HCT116 (cell line): ENCODE measurements around the gene ACVRL1. TPM values are rescaled to one million over a fixed set of nuclear protein-coding genes. Genes with fewer than 3 reads are reported as not detected.

Source experiments
- ATAC-seq: fragments of 200-7000 bp; cut with Tn5 transposase; 2 replicates; pipeline ENCODE4 v1.9.1; 2020; ENCODE audit warnings: mild to moderate bottlenecking, moderate library complexity
- BruUV-seq: library from RNA; stranded (reverse); fragments of 400-500 nt; replicated peaks from 2 replicates; lab custom pipeline; 2021; lab: Mats Ljungman, UMichigan
- CTCF ChIA-PET: fragments of 300-600 bp; sonication (Branson Sonifier 250); formaldehyde crosslinking; loops from one replicate; lab custom pipeline; 2021; ENCODE audit warnings: antibody characterized with exemption; lab: Charles Lee
- POLR2A ChIA-PET: fragments of 300-600, 350-600 bp; sonication (Branson Sonifier 250); formaldehyde crosslinking; loops from one replicate; lab custom pipeline; 2021; ENCODE audit warnings: antibody characterized with exemption; lab: Charles Lee
- RAD21 ChIA-PET, 2 experiments: fragments of 300-600 bp; sonication (Branson Sonifier 250); formaldehyde crosslinking; loops; one replicate each; lab custom pipeline; 2023; ENCODE audit warnings: low total read pairs in 2 of 2; ENCODE audit not compliant: uncharacterized antibody in 2 of 2, unreplicated experiment in 2 of 2, low non-redundant PET in 1 of 2; lab: Charles Lee
- DNase-seq: peaks from one replicate; pipeline ENCODE4 v3.0.0-alpha.2; 2010; ENCODE audit warnings: low read depth, low spot score
- H2AFZ ChIP-seq: fragments of 200-600 bp; shearing (Covaris generic), sonication (generic); 2 replicates; pipeline ENCODE4 v1.6.1; 2017; ENCODE audit warnings: low read depth, mixed run types, mixed read lengths, antibody characterized with exemption, low read length; ENCODE audit not compliant: poor library complexity, severe bottlenecking
- H3K27ac ChIP-seq: 2 replicates; pipeline ENCODE4 v1.5.1; 2012; ENCODE audit warnings: low read depth, low read length
- H3K27me3 ChIP-seq: fragments of 200-600 bp; sonication (generic); 2 replicates; pipeline ENCODE4 v1.6.1; 2016; ENCODE audit warnings: mixed run types, low read length, mixed read lengths; ENCODE audit not compliant: insufficient read depth
- H3K36me3 ChIP-seq, 2 experiments: fragments of 200-500 bp in 1 of 2; fragments of 200-600 bp in 1 of 2; sonication (Bioruptor generic) in 1 of 2; sonication (generic) in 1 of 2; 2 replicates each; pipeline versions ENCODE4 v1.5.1 to v1.6.1; 2014 to 2016; ENCODE audit warnings: low read length in 2 of 2, inconsistent platforms in 1 of 2, mixed read lengths in 1 of 2, mixed run types in 1 of 2; ENCODE audit not compliant: insufficient read depth in 2 of 2, control insufficient read depth in 1 of 2
- H3K4me1 ChIP-seq, 2 experiments: fragments of 200-600 bp in 1 of 2; sonication (generic) in 1 of 2; 2 replicates each; pipeline versions ENCODE4 v1.5.1 to v1.6.1; 2012 to 2017; ENCODE audit warnings: low read length in 2 of 2, inconsistent platforms in 1 of 2, mild to moderate bottlenecking in 1 of 2, mixed read lengths in 1 of 2, mixed run types in 1 of 2, moderate library complexity in 1 of 2; ENCODE audit not compliant: insufficient read depth in 2 of 2, control insufficient read depth in 1 of 2
- H3K4me2 ChIP-seq: fragments of 200-600 bp; sonication (generic); 2 replicates; pipeline ENCODE4 v1.6.1; 2017; ENCODE audit warnings: mixed run types, low read length, mixed read lengths
- H3K4me3 ChIP-seq, 2 experiments: fragments of 200-600 bp in 1 of 2; sonication (generic) in 1 of 2; replicated peaks in 1 of 2; 2 replicates each; pipeline ENCODE4 v1.5.1; 2011 to 2016; ENCODE audit warnings: low read length in 2 of 2, control low read depth in 1 of 2, low read depth in 1 of 2, mild to moderate bottlenecking in 1 of 2, mixed read lengths in 1 of 2, mixed run types in 1 of 2
- H3K79me2 ChIP-seq: fragments of 200-600 bp; sonication (generic); 2 replicates; pipeline ENCODE4 v1.6.1; 2017; ENCODE audit warnings: mild to moderate bottlenecking, mixed run types, low read length, moderate library complexity, mixed read lengths; ENCODE audit not compliant: insufficient read depth
- H3K9ac ChIP-seq: fragments of 200-600 bp; sonication (generic); 2 replicates; pipeline ENCODE4 v1.6.1; 2016; ENCODE audit warnings: low read length, mixed read lengths
- H3K9me2 ChIP-seq: fragments of 200-600 bp; sonication (generic), shearing (Covaris generic); 2 replicates; pipeline ENCODE4 v1.6.1; 2017; ENCODE audit warnings: mixed run types, mild to moderate bottlenecking, moderate library complexity; ENCODE audit not compliant: insufficient read depth
- H3K9me3 ChIP-seq, 2 experiments: fragments of 200-500 bp in 1 of 2; fragments of 200-600 bp in 1 of 2; sonication (Bioruptor generic) in 1 of 2; sonication (generic) in 1 of 2; 2 replicates each; pipeline ENCODE4 v1.6.1; 2014 to 2017; ENCODE audit warnings: low read length in 2 of 2, mixed read lengths in 2 of 2, inconsistent platforms in 1 of 2, low read depth in 1 of 2, mild to moderate bottlenecking in 1 of 2, mixed run types in 1 of 2, moderate library complexity in 1 of 2; ENCODE audit not compliant: control insufficient read depth in 1 of 2, insufficient read depth in 1 of 2
- H4K20me1 ChIP-seq: fragments of 200-600 bp; sonication (generic), shearing (Covaris generic); 2 replicates; pipeline ENCODE4 v1.6.1; 2017; ENCODE audit warnings: mixed run types, mild to moderate bottlenecking, moderate library complexity; ENCODE audit not compliant: insufficient read depth
- CEBPB ChIP-seq: IDR thresholded peaks from 2 replicates; pipeline ENCODE4 v1.6.1; 2012; ENCODE audit warnings: low read depth
- EGR1 ChIP-seq: IDR thresholded peaks from 2 replicates; pipeline ENCODE4 v1.6.1; 2012; ENCODE audit warnings: low read depth
- POLR2A ChIP-seq: IDR thresholded peaks from 2 replicates; pipeline ENCODE4 v1.7.0; 2011; ENCODE audit warnings: borderline replicate concordance; ENCODE audit not compliant: insufficient read depth, insufficient read length; ENCODE audit errors: extremely low read depth
- RAD21 ChIP-seq: IDR thresholded peaks from 2 replicates; pipeline ENCODE4 v1.6.1; 2012; ENCODE audit warnings: low read depth, mild to moderate bottlenecking
- SIN3A ChIP-seq: IDR thresholded peaks from 2 replicates; pipeline ENCODE4 v1.6.1; 2012; ENCODE audit warnings: low read depth
- SP1 ChIP-seq: IDR thresholded peaks from 2 replicates; pipeline ENCODE4 v1.6.1; 2012; ENCODE audit warnings: low read depth
- SRF ChIP-seq: IDR thresholded peaks from 2 replicates; pipeline ENCODE4 v1.6.1; 2012; ENCODE audit warnings: low read depth
- ZFX ChIP-seq: fragments of 450-650 bp; IDR thresholded peaks from 2 replicates; pipeline ENCODE4 v1.6.1; 2017
- intact Hi-C: fragments of 100-400 bp; cut with micrococcal nuclease; formaldehyde crosslinking; loops from 2 replicates; pipeline ENCODE4 v1.10.0; 2022
- total RNA-seq: library from RNA; stranded (reverse); gene quantifications from one replicate; pipeline ENCODE4 v1.2.1, GENCODE V29; 2021; ENCODE audit not compliant: unreplicated experiment
- TF ChIP-seq, protein P1 (sequence below), 3 experiments: fragments of 200-600 bp in 1 of 3; sonication (generic) in 1 of 3; IDR thresholded peaks in 2 of 3; conservative IDR thresholded peaks in 1 of 3; 2 replicates each; pipeline ENCODE4 v1.5.1; 2012 to 2017; ENCODE audit warnings: low read depth in 2 of 3, low read length in 2 of 3, antibody characterized with exemption in 1 of 3, borderline replicate concordance in 1 of 3, control low read depth in 1 of 3, mild to moderate bottlenecking in 1 of 3, mixed read lengths in 1 of 3, mixed run types in 1 of 3, moderate library complexity in 1 of 3; ENCODE audit not compliant: insufficient read depth in 1 of 3

Gene ACVRL1
- total RNA-seq, 1 experiment from 2014 or later = 2.5 TPM

DNA sequence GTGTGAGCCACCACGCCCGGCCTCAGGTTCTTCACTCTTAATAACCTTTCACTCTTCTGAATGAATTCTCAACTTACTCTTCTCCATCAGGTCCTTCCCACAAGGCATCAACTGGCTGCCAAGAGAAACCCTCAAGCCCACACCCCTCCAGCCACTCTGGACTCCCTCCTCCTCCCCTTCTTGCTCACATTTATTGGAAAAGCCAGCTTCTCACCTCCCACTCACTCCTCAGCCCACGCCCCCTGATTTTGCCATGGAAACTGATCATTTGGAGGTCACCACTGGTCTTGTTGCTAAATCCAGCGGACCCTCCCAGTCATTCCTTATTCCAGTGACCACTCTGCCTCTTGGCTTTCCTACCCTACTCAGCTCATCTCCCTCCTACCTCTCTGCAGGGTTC, 26.8 kb downstream of the ACVRL1 start:
- no peaks in the 10 kb centered on the region for H3K27me3 ChIP-seq
- no peaks in the 10 kb centered on the region for H4K20me1 ChIP-seq
- ChIA-PET RAD21 (no interaction called here), CTCF (interaction anchor here (1.9 kb wide), 1 partner anchor 11 kb away, joined by 9 read pairs; no protein-coding TSS in a partner anchor), POLR2A (no interaction called here)
- DNase-seq (no peak), ATAC-seq (no peak)
- no peaks in the 10 kb centered on the region for H3K4me1 ChIP-seq
- no peak overlapping the region for H2AFZ ChIP-seq
- H3K4me2 ChIP-seq = no peak overlapping the region
- TF ChIP-seq, protein P1, sequence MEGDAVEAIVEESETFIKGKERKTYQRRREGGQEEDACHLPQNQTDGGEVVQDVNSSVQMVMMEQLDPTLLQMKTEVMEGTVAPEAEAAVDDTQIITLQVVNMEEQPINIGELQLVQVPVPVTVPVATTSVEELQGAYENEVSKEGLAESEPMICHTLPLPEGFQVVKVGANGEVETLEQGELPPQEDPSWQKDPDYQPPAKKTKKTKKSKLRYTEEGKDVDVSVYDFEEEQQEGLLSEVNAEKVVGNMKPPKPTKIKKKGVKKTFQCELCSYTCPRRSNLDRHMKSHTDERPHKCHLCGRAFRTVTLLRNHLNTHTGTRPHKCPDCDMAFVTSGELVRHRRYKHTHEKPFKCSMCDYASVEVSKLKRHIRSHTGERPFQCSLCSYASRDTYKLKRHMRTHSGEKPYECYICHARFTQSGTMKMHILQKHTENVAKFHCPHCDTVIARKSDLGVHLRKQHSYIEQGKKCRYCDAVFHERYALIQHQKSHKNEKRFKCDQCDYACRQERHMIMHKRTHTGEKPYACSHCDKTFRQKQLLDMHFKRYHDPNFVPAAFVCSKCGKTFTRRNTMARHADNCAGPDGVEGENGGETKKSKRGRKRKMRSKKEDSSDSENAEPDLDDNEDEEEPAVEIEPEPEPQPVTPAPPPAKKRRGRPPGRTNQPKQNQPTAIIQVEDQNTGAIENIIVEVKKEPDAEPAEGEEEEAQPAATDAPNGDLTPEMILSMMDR (IDR thresholded peaks at IDR 0.05 in 2 of 3, conservative IDR thresholded peaks at IDR 0.05 in 1 of 3; ENCODE audit: borderline replicate concordance in 1 of 3, insufficient read depth in 1 of 3, low read depth in 2 of 3, low read length in 2 of 3) = no peak
- TF ChIP-seq RAD21 = no peak
- no peak for TF ChIP-seq SIN3A
- TF ChIP-seq POLR2A = no peak
- TF ChIP-seq SRF = no peak
- no TSS peak for BruUV-seq
- H3K79me2 ChIP-seq = no peaks in the 10 kb centered on the region
- H3K4me3 ChIP-seq = no peak overlapping the region
- intact Hi-C loops = no loop called here
- H3K9me3 ChIP-seq = no peaks in the 10 kb centered on the region
- no peaks in the 10 kb centered on the region for H3K36me3 ChIP-seq
- no peaks in the 10 kb centered on the region for H3K9me2 ChIP-seq
- no peak overlapping the region for H3K27ac ChIP-seq
- no peak overlapping the region for H3K9ac ChIP-seq

DNA sequence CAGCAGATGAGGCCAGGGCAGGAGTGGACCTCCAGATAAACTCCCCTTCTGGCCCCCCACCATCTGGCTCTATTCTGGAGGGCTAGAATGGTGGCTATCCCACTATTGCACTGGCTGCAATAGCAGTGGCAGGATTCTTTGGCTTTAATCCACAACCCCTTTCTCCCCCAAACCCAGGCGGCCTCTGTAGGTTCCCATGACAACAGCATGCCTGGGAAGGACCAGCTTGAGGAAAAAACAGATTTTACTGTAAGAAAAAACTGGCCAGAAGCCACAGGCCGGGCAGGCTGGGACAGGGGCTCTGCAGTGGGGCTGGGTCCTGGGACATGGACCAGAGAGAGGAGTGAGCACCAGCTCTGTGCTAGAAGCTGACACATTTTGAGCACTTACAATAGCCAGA, 30.6 kb downstream of the ACVRL1 start:
- Histone ChIP-seq H3K4me2 (no peak overlapping the region), H3K27me3 (no peaks in the 10 kb centered on the region), H4K20me1 (no peaks in the 10 kb centered on the region), H3K9me2 (no peaks in the 10 kb centered on the region), H3K9ac (no peak overlapping the region), H3K4me3 (no peak overlapping the region), H3K79me2 (no peaks in the 10 kb centered on the region), H3K36me3 (no peaks in the 10 kb centered on the region), H3K27ac (no peak overlapping the region)
- RAD21 ChIA-PET = no interaction called here
- CTCF ChIA-PET = no interaction called here
- no TSS peak for BruUV-seq
- POLR2A ChIA-PET = no interaction called here
- intact Hi-C loops = no loop called here
- no peak for DNase-seq
- ATAC-seq = no peak
- TF ChIP-seq SP1 (no peak), EGR1 (no peak), ZFX (no peak), CEBPB (no peak)
- TF ChIP-seq, all 23 proteins: peak for 0
- Histone ChIP-seq H2AFZ (no peak overlapping the region), H3K4me1 (no peaks in the 10 kb centered on the region), H3K9me3 (no peaks in the 10 kb centered on the region)
